Stimulated activated CD8-positive, alpha-beta memory T cell treated with anti-CD3 and anti-CD28 coated beads, Interleukin-7, amount 100 ng/mL, for 24 hours (primary cell): ENCODE measurements around the gene TAPT1.
"Not testable (repeated sequence)": the region's sequence is repeated elsewhere in the genome, so short reads cannot be mapped to it uniquely, and the experiment has no call there.

ENCODE experiments used
- DNase-seq: peaks from one replicate; pipeline ENCODE4 v3.0.0-alpha.2; 2020; ENCODE audit warnings: low read depth

TAPT1 gene, protein sequence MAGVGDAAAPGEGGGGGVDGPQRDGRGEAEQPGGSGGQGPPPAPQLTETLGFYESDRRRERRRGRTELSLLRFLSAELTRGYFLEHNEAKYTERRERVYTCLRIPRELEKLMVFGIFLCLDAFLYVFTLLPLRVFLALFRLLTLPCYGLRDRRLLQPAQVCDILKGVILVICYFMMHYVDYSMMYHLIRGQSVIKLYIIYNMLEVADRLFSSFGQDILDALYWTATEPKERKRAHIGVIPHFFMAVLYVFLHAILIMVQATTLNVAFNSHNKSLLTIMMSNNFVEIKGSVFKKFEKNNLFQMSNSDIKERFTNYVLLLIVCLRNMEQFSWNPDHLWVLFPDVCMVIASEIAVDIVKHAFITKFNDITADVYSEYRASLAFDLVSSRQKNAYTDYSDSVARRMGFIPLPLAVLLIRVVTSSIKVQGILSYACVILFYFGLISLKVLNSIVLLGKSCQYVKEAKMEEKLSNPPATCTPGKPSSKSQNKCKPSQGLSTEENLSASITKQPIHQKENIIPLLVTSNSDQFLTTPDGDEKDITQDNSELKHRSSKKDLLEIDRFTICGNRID

DNA sequence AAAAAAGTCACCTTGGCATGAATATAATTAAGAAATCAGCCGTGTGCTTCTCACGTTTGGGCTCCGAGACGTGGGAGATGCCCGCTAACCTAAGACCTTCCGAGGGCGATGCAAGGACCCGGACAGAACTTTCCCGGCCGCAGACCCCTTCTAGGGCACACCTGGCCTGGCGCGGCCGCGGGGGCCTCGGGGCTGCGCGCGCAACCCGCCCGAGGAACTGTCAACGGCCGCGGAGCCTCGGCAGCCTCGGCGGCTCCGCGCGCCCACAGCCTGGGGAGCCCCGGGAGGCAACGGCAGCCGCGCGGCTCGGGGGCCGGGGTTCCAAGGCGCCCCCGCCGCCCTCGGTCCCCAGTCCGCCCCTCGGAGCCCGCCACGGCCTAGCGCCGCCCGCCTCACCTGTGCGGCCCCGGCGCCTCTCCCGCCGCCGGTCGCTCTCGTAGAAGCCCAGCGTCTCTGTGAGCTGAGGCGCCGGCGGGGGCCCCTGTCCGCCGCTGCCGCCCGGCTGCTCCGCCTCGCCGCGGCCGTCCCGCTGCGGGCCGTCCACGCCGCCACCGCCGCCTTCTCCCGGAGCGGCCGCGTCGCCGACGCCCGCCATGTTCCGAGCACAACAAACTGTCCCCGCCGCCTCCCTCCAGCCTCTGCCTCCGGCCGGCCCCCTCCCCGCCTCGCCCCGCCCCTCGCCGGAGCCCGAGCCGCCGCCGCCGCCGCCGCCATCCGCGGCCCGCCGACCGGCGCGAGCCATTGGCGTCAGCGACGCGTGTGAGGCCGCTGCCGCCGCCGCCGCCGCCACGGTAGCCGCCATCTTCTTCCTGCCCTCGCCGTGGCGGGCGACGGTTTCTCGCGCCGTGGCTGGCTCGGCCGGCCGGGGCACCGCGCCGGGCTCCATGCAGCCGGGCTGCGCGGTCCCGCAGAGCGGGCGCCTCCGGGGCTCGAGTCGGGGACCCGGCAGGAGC is at the start of gene TAPT1:
TSS of gene TAPT1 (minus strand) at position 609 of the 953 bp plus-strand sequence. CDS start at position 595, 14 bp downstream.
- DNase-seq = peak; percentile 63

DNA sequence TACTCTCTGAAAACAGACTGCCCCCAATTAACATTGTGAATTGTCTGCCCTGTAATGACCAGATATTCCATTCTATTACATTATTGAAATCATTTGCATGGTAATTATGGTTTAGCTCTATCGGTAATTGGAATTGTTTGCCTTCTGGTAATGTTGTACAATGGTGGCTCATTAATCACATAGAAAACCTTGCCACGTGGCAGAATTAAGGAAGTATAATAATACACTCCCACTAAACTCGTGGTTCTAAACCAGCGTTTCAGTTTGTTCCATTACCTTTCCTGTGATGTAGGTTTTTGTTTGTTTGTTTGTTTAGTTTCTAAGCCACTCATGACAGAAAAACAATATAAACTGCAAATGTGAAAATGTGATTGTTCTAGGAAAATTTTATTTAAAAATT is 45.1 kb upstream of the TAPT1 start:
- no peak for DNase-seq

DNA sequence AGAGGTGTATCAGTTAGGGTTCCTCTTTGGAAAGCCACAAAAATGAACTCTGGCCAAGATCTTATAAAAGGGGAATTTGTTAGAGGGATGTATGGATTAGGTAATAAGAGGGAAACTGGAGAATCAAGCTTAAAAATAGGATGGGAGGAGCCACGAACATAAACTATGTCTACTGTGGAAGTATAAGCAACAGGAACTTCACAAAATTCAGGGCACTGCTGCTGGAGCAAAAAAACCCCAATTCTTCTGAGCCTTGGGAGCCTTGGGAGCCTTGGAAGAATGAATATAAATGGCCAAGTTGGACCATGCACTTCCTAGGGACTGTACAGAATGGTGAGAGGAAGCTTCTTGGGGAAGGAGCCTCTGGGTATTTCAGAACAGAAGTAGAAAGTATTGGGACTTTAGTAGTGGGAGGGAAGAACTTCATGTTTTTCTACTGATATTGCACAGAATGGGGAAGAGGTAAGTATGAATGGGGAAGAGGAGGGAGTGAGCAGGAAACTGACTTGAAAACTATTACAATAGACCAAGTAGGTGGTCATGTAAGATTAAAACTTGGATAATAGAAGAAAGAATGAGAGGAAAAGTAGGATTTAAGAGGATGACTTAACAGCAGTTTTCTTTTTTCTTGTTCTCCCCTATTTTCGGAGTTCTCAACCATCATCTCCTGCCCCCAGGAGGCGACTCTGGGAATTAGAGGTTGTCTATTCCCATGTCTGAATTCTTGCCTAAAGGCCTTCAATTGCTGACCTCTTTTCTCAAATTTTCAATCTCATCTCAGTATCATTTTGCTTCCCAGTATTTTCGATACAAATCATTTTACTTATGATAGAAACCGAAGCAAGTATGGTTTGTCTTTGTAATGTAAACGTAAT is 44.4 kb upstream of the TAPT1 start:
- DNase-seq = no peak

DNA sequence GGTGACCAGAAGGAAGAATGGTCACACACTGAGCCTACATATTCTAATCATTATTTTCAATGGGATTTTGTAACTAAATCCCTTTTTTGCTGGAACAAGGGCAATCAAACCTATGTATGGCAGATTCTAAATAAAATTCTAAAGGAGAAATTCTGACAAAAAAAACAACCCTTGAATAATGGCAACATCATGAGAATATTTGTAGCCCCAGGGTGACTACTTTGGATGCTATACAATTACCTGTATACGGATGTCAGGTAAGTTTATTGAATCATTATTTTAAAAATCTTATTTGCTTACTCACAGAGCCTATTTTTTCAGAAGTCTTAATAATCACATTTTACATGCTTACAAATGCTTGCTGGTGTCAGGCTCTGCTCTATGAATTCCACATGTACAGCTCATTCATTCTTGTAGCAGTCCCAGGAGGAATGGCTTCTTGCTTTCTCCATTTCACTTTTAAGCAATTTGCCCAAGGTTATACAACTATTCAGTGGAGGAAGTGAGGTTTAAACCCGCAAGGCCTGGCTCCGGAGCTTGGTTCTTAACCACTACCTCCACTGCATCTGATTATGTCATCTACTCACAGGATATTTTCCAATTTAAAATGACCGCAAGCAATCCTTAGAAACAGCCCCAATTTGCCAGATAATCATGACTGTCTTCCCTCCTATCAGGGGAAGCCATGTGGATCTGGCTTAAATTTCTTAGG is 43.6 kb upstream of the TAPT1 start:
- not testable (repeated sequence) for DNase-seq

DNA sequence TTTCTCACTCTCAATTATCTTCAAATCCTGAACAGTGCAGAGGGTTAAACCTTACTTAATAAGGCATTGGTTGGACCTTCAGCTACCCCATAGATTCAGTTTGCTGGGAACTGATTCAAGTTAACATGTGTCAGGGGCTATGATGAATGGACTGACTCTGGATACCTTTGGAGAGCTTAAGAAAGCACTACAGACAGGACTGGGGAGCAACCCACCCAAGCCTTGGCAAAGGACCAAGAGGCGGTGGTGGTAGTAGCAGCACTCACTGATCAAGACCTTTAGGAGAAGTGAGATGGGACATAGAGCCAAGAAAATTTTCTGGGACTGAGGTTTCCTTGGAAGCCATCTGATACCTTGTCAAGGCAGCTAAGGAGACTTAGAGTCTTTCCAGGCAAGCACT is 43.0 kb upstream of the TAPT1 start:
- no peak for DNase-seq

DNA sequence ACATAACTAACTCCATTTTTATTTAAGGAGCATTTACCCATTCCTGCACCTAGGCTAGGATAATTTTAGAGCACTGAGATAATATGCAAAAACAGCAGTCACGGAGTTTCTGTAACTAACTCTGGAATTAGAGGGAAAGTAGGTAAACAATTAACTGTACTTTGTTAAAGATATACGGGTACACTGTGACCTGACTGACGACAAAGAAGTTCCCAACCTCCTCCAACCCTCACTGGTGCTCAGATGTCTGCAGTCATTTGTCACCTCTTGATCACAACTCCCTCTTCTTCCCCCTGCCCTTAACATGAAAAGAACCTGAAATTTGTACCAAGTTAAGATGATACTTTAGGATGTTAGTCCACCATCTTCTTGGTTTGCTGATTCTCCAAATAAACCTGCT is 42.0 kb upstream of the TAPT1 start:
- DNase-seq = no peak

DNA sequence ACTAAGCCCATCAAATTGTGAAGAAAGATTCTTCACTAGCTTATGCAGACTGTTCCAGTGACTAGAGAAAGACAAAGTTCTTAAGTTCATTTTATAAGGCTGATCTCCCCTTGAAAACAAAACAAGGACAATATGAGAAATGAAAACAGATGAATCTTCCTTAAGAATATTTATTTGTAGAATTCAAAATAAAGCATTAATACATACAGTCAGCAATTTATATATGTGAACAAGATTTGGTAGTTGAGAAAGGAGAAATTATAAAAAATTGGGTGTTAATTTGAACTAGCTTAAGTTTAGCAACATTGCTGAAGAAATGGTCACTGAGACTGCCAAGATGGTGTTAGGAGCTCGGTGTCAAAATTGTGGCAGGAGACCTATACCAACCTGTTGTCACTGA is 41.4 kb upstream of the TAPT1 start:
- DNase-seq = no peak

DNA sequence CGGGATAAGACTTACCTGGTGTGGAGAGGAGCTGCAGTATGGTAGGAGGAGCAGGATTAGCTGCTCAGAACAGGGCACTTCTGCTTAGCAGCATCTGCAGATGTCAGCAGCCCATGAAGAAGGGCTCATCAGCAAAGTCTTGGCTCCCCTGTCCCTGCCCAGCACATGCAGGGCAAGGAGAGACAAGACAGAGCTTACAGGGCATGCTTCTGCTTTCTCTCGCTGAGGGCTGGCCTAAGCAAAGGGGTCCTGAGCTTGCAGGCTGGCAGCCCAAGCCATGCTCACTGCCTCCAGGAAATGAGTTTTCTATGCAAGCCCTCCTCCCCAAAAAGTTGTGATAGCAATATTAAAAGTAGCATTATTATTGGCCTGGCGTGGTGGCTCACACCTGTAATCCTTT is 39.5 kb upstream of the TAPT1 start:
- no peak for DNase-seq

DNA sequence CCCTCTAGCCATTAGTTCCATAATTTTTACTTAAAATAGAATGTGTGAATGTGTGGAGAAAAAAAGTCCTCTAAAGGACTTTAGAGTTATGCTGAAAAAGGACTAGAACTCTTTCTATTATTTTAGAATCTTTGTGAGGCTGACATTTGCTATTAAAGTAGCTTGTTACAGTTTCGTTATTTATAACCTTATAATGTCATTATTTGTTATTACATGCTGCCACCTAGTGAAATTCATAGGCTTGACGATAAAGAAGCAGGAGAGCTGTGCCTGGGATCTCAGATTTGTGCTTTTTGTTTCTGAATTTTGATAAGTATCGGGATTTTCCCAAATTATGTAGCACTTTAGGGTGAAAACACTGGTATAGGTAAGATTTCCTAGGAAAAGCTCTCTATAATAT is 38.5 kb upstream of the TAPT1 start:
- no peak for DNase-seq

DNA sequence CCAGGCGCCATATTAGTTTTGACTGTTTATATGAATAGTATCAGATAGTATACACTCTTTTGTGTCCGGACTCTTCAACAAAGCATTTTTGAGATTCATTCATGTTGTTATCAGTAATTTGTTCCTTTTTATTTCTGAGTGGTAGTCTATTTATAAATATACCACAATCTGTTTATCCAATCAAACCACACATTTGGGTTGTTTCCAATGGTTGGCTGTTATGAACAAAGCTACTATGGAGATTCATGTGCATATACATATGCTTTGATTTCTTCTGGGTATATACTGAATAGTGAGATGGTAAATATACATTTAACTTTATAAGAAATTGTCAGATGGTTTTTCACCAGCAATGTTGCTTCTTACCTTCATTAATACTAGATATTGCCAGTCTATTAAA is 36.8 kb upstream of the TAPT1 start:
- no peak for DNase-seq

DNA sequence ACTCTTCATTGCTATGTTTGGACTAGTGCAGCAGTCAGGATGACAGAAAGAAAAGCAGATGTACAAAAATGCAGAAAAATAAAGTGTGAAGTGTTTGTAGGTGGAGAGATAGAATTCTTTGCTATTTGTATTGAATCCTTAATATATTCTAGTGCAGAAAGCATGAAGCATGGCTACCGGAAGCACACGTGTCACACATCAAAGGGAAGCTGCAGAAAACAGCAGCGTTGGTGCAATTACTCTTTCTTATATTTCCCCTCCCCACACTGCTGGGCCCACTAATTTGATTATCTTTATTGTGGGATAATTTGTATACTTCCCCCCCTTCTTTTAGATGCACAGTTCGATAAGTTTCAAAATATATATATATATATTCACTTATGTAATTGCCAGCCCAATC is 35.9 kb upstream of the TAPT1 start:
- no peak for DNase-seq

DNA sequence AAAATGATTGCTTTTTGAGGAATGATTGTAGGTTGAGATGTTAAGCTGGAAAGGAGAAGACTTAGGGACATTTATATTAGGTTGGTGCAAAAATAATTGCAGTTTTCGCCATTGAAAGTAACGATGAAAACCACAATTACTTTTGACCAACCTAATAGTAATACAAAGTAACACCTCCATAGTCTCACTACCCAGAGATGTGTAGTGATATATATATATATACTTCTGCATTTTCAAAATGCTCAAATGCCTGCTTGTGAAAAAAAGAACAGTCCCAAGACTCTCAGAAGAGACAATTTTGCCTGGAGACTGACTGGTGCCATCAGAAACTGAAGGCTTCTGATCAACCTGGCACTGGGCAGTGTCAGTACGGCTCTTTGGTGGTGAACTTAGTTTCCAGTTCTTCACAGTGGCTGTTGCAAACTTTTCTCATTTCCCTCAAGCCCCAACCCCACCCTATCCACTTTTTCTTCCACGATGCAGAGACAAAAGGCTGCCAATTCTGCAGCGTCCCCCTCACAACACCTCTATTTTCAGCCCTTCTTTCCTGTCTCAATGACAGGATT is 35.1 kb upstream of the TAPT1 start:
- DNase-seq = no peak

DNA sequence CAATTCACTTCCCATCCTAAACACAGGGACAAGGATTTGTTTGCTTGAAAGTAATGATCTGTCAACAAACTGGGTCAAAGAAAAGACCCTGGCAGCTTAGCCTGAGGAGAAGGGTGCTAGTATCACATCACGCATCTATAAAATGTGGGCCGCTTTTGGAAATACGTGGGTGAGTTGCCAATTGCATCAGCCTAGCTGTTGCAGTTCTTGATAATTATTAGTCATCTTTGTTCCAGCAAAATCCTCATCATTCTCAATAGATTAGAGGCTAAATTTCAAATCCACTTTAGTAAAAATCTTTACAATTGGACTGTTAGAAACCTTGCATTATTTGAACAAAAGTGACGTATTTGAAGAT is 33.6 kb upstream of the TAPT1 start:
- peak; percentile 3 for DNase-seq

DNA sequence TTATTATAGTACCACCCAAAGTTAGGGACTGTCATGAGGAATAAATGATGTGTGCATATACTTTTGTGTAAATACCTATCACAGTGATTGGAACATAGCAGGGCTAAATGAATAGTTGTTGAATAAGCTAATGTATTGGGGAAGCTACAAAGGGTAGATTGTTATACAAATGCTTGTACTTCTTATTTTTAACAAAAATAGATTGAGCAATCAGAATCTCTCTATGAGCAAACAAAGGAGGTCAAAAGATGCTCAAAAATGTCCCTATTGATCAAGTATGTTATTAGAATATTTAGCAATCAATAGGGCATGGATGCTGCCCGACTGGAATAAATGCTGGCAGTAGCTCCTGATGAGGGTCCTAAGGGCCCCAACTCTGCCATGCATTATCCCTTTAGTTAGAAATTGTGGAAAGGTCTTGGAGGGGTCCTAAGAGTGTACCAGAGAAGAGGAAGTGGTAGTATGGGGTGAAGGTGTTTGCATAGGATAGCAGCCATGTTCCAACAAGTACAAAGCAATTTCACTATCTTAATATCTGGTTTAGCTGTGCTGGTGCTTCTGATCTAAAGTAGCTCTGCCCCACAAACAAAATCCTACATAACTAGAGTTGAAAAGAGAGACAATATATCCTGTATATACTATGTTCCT is 33.1 kb upstream of the TAPT1 start:
- no peak for DNase-seq

DNA sequence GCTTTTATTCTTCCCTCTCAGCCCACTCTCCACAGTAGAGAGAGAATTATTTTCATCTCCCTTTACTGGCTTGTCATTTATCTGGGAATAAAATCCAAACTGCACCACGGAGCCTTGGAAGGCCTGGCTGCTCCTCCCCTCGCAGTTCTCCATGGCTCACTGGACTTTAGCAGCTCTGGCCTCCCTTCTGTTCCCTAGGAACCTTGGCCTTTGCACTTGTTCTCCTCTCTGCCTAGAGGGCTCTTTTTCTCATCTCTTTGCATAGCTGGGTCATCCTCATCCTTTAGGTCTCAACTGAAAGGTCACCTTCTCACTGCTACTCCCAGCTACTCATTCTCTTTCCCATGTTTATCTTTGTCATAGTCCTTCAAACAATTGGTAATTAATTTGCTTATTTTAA is 31.3 kb upstream of the TAPT1 start:
- DNase-seq = no peak

DNA sequence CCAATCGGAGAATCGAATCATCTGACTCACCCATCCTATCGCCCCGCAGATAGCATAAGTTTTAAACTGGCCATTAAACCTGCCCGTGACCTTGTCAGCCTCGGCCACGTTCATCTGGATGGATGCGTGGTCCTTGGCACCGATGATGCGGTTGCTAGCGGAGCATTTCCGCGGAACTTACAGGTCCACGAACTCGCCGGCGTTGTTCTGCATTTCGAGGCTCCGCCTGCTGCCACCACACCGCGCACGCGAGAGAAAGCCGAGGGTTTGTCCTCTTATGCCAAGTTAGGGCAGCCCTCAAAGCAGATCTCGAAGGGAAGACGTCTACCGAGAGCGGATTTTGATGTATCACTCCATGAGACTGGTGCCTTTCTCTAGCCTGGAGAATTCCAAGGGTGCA is 30.1 kb upstream of the TAPT1 start:
- no peak for DNase-seq

DNA sequence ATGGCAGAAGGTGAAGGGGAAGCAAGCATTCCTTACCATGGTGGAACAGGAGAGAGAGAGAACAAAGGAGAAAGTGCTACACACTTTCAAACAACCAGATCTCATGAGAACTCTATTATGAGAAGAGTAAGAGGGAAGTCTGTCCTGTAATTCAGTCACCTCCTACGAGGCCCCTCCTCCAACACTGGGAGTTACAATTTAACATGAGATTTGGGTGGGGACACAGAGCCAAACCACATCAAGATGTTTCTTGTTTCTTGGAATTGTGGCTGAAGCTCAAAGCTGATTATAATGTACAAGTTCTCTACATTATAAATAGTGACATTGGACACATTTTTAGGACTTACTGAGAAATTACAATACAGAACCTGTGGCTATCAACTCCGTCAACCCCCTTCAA is 29.5 kb upstream of the TAPT1 start:
- DNase-seq = no peak

DNA sequence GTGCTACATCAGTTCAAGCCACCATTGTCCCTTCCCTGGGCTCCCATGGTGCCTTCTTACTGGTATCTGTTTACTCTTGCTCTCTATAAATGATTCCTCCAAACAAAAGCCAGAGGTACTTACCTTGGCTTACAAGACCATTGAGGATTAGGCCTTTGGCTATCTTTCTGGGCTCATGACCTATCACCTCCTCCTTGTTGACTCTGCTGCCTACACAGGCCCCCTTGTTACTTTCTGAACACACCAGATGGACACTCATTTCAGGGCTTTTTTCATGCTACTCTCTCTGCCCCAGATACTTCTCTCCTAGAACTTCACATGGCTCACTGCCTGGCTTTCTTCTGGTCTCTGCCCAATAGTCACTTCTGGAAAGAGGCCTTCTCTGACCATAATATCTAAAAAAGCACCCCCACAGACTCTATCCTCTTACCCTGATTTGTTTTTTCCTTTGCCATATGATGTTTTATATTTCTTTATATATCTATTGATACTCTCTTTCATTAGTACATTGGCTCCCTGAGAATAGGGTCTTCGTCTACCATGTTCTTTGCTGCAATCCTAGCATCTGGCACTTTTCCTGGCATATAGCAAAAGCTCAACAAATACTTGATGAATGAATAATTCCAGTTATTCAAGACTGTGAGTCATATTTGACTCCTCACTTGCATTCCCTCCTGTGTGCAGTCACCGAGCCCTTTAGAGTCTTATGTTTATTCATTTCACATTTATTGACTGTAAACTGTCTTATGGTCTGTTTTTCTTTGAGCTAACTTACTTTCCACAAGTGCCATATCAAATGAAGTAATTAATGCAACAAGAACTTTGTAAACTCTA is 27.1 kb upstream of the TAPT1 start:
- DNase-seq = no peak

DNA sequence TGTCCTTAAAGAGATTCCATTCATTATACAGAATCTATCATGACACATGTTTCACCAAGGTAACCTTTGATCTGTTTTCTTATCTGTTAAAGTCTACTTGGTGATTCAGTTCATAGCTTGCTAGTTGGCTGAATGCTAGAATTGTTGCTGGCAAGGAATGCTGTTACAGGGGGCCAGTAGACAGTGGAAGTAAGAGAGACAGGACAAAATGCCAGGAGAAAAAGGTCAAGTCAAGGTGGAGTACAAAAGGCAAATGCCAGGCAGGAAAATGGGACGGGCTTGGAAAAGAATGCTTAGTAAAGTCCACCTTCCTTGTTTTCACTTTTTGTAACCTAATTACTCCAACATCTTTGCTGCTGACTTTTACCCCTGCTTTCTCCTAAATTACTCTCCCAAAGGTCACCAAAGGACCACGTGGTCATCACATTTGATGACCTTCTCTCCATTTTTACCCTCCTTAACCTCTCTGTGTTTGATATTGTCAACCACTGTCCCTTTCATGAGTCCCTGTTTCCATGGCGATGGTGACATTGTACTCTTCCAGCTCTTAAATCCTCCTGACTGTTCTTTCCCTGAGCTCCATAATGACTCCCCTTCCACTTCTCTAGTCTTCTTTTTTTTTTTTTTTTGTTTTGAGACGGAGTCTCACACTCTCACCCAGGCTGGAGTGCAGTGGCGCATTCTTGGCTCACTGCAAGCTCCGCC is 24.5 kb upstream of the TAPT1 start:
- no peak for DNase-seq
